Hematopoietic multipotent progenitor cell treated with erythropoietin and hydrocortisone succinate and interleukin-3 and kit ligand, for 17 days (in vitro differentiated cells): Measurements from ENCODE around the gene TTLL11.

Experiments
- DNase-seq: peaks from one replicate; pipeline ENCODE4 v3.0.0-alpha.2; 2015; ENCODE audit warnings: low spot score

TTLL11 gene

DNA sequence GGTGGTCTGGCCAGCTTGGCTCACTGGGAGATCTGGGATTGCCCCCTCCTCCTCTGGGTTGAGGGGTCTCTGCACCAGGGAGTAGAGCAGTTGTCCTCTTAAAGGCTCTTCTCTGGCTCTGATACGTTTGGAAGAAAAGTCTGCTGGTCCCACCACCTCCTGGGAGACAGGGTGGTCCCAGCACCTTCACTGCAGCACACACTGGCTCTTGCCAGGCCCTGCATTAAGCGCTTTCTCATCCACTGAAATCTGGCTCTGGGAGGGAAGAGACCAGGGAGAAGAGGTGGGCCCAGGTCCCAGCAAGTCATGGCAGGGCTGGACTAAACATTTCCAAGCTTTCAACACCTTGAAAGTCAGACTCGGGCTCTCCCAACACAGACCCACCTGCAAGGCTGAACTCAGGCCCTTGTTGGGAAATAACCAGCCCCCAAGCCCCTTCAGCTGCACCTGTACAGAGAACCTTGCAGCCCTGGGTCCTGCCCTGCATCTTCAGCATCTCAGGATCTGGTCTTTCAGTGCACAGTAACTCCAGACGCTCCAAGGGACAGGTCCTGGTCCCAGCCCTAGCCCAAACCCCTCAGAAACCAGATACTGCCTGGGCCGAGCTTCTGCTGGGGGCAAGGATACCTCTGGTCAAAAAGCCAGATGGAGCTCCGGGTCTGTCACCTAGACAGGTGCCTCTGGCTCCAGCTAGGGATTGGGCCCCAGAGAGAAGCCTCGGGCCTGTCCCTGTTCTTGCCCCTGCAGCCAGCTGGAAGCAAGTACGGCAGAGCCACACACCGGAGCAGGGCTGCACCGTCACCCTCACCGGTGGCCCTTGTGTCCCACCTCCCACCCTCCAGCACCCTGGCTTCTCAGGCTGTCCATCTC lies 307.2 kb downstream of the TTLL11 start:
- no peak for DNase-seq

DNA sequence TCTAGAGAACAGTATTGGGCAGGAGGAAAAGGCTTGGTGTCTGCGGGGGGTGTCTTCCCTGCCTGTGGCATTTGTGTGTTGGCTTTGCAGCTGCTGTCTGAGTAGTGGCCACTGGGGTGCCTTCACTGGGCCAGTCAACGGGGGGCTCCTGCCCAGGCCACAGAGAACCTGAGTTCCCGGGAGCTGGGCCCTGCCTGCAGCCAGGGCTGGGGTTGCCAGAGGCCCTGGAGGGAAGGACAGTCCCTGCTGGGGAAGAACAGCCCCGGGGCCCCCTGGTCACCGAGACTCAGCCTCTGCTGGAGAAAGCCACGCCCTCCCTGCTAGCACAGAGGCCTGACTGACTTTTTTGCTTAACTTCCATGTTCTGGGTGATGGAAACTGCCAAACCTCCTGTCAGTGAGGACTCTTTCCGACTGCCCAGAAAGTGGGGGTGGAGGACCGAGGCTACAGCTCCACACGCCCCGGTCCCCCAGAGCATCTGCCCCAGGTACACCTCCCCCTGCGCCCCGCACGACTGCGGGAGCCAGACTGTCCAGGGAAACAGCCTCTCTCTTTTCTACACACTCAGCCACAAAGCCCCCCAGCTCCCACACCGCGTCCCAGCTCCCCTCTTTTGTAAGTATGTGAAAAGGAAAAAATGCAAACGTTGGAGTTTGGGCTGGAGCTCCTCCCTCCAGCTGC lies 308.2 kb downstream of the TTLL11 start:
- no peak for DNase-seq

GRCh38 chr9:121783521-121784507 lies 309.3 kb downstream of the TTLL11 start:
- no peak for DNase-seq

DNA sequence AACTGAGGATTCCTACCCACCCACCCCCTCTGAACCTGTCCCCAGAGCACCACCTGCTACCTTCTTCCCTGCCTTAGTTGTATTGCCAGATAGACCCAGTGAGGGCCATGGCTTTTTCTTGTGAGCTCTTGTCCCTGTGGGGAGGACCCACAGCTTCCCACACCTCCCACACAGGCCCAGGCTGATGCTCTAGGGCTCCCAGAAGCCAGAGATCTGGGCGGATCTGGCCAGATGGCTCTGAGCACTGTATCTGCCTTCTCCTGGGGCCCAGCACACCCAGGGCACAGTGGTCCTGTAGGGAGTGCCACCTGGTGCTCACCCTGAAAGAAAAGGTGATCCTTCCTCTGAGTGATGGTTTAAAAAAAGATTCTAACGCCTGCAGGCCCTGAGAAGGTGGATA lies 310.0 kb downstream of the TTLL11 start:
- no peak for DNase-seq

GRCh38 chr9:121782514-121783110 lies 310.5 kb downstream of the TTLL11 start:
- DNase-seq: no peak

DNA sequence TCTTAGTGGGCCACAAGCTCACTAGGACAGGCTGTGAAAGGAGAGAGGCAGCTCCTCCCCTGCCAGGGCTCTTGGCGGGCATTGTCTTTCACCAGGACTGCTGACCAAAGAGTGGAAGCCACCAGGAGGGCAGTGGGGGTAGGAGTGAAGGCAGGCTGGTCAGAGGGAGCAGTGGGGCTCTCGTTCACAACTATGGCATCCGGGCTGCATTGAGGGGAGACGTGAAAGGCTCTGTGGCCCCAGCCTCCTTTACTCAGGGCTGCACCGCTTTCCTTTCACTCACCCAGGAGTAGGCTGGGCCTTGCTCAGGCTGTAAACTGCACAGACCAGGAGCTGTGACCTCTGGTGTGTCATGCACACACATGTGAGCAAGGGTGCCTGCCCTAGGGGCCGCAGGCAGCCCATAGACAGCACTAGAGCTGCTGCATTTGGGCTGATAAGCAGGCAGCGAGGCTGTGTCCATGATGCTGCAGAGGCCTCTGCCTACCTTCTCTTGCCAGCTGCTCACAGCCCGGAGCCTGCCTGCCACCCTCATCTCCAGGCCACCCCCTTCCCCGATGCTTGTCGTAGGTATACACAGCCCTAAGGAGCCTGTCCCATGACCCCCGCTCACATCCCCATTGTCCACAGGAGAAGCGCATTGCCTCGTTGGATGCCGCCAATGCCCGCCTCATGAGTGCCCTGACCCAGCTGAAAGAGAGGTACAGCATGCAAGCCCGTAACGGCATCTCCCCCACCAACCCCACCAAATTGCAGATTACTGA lies 311.2 kb downstream of the TTLL11 start:
- no peak for DNase-seq

- DNase-seq: no peak
These were observed 312.0 kb downstream of the TTLL11 start for GRCh38 chr9:121781145-121781548.

DNA sequence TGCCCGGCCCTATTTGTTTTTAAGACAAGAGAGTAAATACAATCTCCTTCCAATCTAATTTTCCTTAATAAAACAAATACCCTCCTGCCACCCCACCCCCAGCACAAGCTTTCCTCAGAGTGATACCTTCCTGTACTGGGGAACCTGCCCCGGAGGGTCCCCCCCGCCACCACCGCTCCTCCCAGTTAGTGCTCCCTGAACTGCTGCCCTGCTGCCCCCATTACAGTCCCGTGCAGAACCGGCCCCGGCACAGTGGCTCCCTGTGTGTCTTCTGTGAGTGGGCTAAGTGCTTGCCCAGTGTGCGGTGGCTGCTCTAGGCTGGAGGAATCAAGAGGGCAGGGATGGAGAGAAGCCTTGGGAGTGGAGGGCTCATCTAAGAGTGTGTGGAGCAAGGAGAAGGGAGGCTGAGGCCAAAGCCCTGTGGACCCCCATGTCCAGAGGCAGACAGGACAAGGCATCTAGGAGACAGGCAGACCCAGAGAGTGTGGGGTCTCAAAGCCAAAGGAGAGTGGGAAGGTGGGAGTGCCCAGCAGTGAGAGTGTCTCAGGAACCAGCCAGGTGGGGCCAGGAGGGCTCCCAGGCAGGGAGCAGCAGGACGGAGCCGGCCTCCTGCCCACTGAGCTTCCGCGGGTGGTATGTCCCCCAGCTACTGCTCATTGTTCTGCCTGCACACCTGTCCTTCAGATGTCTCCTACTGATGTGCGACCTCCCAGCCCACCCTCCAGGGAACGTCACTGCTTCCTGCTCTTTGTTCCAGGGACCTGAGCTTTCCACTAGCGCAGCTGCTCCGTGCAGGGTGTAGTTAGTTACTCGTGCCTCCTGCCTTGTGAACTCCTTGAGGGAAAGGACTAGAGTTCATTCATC lies 312.7 kb downstream of the TTLL11 start:
- no peak for DNase-seq

DNA sequence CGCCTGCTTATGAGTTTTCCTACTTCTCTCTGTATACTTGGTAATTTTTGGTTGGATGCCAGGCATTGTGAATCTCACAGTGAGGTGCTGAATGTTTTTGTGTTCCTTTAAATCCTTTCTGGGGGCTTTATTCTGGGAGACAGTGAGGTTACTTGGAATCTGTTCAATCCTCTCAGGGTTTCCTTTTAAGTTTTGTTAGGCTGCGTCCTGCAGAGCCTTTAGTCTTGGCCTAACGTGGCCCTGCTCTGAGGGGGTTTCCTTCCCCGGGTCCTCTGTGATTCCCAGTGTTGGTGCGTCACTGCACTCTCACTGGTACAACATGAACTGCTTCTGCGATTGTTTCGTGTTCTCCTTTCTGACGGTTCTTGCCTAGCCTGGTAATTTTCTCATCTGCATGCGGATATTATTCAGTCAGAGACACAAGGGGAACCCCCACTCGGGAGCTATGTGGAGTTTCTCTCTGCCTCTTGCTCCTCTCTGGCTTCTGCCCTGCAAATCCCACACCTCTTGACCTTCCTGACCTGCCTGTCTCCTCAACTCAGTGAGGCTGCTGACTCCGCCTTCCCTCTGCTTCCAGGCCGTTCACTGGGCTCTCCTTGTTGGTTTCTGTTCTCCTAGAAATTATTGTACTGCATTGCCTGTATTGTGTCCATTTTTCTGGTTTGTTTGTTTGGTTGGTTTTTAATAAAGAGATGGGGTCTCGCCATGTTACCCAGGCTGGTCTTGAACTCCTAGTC lies 313.6 kb downstream of the TTLL11 start:
- no peak for DNase-seq

DNA sequence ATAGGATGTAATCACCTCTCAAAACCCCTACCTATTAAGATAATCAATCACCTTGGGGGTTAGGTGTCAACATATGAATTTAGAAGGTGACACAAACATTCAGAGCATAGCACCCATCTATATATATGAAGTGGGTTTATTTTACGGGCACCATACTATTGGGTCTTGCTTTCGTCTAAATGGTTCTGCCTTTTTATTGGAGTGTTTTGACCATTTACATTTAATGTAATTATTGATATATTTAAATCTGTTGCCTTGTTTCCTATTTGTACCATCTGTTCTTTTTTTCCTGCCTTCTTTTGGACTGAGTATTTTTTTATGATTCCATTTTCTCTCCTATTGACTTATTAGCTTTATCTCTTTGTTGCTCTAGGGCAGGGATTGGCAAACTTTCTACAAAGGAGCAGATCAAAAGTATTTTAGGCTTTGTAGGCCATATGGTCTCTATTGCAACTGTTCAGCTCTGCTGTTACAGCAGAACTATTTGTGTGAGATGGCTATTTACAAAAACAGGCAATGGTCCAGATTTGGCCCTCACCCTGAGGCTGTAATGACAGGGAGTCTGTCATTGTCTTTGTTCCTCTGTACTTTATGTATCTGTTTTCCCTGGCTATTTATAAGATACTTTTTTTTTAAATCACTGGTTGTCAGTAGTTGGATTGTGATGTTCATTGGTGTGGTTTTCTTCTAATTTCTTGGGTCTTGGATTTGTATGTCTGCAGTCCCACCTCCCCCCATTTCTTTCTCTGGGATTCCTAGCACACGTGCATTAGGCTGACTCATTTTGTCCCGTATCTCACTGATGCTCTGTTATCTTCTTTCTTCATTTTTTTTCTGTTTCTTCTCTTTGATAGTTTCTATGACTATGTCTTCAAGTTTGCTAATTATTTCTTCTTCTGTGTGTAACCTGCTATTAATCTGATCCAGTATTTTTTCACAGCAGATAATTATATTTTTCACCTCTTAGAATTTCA lies 314.6 kb downstream of the TTLL11 start:
- DNase-seq: no peak

DNA sequence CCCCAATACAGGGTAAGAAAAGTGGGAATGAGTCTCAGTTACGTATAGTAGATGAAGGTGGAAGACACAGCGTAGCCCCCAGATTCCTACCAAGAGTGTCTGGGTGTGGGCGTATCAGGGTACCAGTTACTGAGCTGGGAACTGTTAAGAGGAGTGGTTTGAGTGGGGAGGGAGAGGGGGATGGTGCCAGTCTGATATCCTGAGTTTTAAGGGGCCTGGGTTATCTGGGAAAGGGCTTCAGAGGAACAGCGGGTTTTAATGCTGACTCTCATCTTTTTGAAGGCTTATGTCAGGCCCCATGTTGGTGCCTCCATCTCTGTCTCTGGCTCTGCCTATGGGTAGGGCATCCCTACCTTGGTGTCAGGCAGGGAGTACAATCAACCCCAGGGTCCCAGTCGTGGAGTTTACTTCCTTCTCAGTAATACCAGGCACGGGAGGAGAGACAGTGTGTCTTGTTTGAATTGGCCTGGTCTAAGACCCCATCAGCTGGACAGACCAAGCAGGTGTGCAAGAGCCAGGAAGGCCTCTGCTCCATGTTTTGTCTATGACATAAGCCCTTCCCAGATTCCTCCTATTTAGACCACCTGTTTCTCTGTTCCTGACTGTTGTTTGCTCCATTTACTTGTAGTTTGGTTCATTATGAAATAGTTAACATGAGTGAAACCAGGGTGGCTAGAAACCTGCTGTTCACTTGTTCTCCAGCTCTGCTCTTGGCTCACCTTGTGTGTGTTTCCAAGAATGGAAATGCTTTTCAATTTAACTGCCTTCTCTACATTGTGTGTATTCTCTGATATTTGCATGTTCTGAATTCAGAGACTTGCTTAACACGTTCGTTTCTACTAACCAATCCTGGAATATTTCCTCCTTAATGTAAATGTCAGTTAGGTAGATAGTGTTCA lies 316.1 kb downstream of the TTLL11 start:
- no peak for DNase-seq

- no peak for DNase-seq
These were observed 316.9 kb downstream of the TTLL11 start for GRCh38 chr9:121776001-121776738.

DNA sequence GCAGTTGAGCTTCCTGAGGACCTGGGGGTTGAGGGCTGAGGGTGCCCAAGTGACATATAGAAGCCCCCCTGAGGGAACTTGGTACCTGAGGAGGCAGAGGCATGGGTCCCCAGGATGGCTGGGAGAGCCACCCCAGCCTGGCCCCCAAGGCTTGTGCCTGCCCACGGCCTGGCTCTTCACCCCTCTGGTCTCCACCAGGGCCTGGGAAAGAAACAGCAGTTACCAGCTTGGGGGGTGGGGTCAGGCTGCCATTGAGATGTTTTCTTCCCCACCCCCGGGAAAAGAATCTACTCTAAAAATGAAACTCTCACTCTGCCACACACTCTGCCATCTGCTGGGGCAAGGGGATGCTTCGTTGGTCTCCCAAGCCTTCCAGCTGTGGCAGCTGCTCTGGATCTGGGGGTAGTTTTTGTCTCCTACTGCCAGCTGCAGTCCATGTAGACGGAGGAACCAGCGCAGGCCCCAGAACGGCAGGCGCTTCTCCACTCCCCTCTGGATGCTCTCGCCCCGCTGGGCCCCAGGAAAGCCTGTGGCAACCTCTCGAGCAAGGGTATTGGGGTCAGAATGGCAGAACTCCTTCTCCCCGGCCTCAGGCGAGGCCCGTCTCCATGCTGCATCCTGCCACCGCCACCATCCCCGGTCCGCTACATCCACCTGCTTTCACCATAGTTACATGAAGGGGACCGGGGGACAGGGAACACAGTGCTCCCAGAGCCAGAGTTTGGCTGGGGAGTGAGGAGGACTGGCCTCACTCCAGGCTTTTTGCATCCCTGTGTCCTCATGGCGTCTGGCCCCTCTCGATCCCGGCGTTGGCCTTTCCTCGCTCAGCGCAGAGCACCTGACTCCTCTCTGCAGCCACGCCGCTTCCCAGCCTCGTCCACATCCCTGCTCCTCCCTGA lies 318.1 kb downstream of the TTLL11 start:
- no peak for DNase-seq

DNA sequence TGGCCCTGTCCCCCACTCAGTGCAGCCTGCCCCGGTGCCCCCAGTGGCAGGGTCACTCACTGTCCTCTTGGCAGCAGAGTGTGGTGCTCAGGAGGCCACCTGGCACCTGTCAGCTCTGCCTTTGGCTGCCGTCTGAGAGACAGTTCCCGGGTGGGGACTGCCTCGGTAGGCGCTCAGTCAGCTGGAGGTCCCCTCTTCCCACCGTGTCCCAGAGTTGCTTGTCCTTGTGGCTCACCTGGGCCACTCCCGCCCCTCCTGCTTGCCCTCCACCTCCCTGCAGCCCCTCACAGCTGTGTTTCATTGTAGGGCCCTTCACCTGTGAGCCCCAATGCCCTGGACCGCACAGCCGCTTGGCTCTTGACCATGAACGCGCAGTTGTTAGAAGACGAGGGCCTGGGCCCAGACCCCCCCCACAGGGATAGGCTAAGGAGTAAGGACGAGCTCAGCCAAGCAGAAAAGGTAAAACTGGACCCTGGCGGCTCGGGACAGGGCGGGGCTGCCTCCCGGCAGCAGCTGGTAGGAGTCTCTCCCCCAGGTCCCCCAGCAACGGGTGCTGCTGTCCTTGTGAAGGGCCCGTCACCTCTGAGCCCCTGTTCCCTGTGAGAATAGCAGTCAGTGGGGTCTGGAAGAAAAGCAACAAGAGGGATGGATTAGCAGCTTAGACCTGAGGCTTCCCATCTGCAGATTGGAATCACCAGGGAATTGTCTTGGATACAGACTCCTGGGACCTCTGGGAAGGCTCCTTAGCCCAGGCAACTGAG lies 319.0 kb downstream of the TTLL11 start:
- no peak for DNase-seq
